Measurements from ENCODE around the gene CROCC. TPM values are rescaled to one million over a fixed set of nuclear protein-coding genes. Genes with fewer than 3 reads are reported as not detected.

Gene CROCC
- total and polyA plus RNA-seq, 9 of the 15 experiments (the other 6 are each of a cell fraction or from before 2014, with no cell fraction given) = 0.17 to 15.4 (median 7.6) TPM

- TF ChIP-seq, protein P1, sequence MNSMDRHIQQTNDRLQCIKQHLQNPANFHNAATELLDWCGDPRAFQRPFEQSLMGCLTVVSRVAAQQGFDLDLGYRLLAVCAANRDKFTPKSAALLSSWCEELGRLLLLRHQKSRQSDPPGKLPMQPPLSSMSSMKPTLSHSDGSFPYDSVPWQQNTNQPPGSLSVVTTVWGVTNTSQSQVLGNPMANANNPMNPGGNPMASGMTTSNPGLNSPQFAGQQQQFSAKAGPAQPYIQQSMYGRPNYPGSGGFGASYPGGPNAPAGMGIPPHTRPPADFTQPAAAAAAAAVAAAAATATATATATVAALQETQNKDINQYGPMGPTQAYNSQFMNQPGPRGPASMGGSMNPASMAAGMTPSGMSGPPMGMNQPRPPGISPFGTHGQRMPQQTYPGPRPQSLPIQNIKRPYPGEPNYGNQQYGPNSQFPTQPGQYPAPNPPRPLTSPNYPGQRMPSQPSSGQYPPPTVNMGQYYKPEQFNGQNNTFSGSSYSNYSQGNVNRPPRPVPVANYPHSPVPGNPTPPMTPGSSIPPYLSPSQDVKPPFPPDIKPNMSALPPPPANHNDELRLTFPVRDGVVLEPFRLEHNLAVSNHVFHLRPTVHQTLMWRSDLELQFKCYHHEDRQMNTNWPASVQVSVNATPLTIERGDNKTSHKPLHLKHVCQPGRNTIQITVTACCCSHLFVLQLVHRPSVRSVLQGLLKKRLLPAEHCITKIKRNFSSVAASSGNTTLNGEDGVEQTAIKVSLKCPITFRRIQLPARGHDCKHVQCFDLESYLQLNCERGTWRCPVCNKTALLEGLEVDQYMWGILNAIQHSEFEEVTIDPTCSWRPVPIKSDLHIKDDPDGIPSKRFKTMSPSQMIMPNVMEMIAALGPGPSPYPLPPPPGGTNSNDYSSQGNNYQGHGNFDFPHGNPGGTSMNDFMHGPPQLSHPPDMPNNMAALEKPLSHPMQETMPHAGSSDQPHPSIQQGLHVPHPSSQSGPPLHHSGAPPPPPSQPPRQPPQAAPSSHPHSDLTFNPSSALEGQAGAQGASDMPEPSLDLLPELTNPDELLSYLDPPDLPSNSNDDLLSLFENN (IDR thresholded peaks at IDR 0.05; ENCODE audit: low read depth in 2 of 2, low read length in 2 of 2) = 0 out of 4 replicates have a peak, but pooled peaks of 1 of the 2 experiments have one; percentile 42
- TF ChIP-seq, protein P2, sequence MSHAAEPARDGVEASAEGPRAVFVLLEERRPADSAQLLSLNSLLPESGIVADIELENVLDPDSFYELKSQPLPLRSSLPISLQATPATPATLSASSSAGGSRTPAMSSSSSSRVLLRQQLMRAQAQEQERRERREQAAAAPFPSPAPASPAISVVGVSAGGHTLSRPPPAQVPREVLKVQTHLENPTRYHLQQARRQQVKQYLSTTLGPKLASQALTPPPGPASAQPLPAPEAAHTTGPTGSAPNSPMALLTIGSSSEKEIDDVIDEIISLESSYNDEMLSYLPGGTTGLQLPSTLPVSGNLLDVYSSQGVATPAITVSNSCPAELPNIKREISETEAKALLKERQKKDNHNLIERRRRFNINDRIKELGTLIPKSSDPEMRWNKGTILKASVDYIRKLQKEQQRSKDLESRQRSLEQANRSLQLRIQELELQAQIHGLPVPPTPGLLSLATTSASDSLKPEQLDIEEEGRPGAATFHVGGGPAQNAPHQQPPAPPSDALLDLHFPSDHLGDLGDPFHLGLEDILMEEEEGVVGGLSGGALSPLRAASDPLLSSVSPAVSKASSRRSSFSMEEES (CRISPR knock-in tag; IDR thresholded peaks at IDR 0.05) = no peak
- no peak for TF ChIP-seq ATF2 (CRISPR knock-in tag; IDR thresholded peaks at IDR 0.05)
- TF ChIP-seq, protein P3, sequence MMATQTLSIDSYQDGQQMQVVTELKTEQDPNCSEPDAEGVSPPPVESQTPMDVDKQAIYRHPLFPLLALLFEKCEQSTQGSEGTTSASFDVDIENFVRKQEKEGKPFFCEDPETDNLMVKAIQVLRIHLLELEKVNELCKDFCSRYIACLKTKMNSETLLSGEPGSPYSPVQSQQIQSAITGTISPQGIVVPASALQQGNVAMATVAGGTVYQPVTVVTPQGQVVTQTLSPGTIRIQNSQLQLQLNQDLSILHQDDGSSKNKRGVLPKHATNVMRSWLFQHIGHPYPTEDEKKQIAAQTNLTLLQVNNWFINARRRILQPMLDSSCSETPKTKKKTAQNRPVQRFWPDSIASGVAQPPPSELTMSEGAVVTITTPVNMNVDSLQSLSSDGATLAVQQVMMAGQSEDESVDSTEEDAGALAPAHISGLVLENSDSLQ (IDR thresholded peaks at IDR 0.05) = no peak
- TF ChIP-seq MEIS2 (IDR thresholded peaks at IDR 0.05; ENCODE audit: partially characterized antibody) = no peak
- TF ChIP-seq TCF3 (CRISPR knock-in tag; IDR thresholded peaks at IDR 0.05) = peak; percentile 85
- TF ChIP-seq, protein P4, sequence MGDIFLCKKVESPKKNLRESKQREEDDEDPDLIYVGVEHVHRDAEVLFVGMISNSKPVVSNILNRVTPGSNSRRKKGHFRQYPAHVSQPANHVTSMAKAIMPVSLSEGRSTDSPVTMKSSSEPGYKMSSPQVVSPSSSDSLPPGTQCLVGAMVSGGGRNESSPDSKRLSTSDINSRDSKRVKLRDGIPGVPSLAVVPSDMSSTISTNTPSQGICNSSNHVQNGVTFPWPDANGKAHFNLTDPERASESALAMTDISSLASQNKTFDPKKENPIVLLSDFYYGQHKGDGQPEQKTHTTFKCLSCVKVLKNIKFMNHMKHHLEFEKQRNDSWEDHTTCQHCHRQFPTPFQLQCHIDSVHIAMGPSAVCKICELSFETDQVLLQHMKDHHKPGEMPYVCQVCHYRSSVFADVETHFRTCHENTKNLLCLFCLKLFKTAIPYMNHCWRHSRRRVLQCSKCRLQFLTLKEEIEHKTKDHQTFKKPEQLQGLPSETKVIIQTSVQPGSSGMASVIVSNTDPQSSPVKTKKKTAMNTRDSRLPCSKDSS (IDR thresholded peaks at IDR 0.05; ENCODE audit: low read depth, partially characterized antibody) = no peak
- no peak for TF ChIP-seq PHTF2 (CRISPR knock-in tag; IDR thresholded peaks at IDR 0.05)
- TF ChIP-seq, protein P5, sequence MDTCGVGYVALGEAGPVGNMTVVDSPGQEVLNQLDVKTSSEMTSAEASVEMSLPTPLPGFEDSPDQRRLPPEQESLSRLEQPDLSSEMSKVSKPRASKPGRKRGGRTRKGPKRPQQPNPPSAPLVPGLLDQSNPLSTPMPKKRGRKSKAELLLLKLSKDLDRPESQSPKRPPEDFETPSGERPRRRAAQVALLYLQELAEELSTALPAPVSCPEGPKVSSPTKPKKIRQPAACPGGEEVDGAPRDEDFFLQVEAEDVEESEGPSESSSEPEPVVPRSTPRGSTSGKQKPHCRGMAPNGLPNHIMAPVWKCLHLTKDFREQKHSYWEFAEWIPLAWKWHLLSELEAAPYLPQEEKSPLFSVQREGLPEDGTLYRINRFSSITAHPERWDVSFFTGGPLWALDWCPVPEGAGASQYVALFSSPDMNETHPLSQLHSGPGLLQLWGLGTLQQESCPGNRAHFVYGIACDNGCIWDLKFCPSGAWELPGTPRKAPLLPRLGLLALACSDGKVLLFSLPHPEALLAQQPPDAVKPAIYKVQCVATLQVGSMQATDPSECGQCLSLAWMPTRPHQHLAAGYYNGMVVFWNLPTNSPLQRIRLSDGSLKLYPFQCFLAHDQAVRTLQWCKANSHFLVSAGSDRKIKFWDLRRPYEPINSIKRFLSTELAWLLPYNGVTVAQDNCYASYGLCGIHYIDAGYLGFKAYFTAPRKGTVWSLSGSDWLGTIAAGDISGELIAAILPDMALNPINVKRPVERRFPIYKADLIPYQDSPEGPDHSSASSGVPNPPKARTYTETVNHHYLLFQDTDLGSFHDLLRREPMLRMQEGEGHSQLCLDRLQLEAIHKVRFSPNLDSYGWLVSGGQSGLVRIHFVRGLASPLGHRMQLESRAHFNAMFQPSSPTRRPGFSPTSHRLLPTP (IDR thresholded peaks at IDR 0.05; ENCODE audit: borderline replicate concordance, extremely low read depth, insufficient read length) = no peak
These were observed 92.0 kb downstream of the CROCC start (continued) for GRCh38 chr1:17013491-17014320.
